GM13976 (cell line): ENCODE results near the gene ATP7B.

ENCODE experiments used
- DNase-seq: peaks from one replicate; pipeline ENCODE4 v3.0.0; 2012; ENCODE audit warnings: low spot score
- in situ Hi-C: fragments of 300-500 bp; cut with MboI; formaldehyde crosslinking; loops from one replicate; pipeline ENCODE4 v1.12.0; 2022; ENCODE audit warnings: low sequenced_read_pairs, mixed read lengths, inconsistent platforms; ENCODE audit not compliant: unreplicated experiment
- TF ChIP-seq, protein P1 (sequence below): IDR thresholded peaks from 2 replicates; pipeline ENCODE4 v1.5.1; 2012; ENCODE audit warnings: borderline replicate concordance, mild to moderate bottlenecking; ENCODE audit not compliant: insufficient read depth; ENCODE audit errors: extremely low read depth, missing control alignments, control extremely low read depth

Gene ATP7B

DNA sequence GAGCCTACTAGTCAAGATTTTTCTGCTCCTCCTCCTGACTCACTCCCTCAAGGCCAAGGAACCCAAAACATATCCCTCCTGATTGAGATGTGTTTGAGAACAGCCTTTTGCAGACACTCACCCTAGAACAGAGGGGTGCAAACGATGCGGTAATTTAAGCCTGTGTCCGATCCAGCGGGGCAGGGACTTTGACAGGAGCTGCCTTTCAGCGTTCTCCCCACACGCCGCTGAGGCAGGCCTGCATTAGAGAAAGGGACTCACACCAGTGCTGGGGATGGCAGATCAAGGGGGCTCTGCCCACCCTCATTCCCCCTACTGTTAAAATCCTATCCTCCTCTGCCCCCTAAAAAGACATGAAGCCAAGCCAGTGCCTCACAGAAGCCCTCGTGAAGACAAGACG lies 79.0 kb downstream of the ATP7B start:
- TF ChIP-seq, protein P1, sequence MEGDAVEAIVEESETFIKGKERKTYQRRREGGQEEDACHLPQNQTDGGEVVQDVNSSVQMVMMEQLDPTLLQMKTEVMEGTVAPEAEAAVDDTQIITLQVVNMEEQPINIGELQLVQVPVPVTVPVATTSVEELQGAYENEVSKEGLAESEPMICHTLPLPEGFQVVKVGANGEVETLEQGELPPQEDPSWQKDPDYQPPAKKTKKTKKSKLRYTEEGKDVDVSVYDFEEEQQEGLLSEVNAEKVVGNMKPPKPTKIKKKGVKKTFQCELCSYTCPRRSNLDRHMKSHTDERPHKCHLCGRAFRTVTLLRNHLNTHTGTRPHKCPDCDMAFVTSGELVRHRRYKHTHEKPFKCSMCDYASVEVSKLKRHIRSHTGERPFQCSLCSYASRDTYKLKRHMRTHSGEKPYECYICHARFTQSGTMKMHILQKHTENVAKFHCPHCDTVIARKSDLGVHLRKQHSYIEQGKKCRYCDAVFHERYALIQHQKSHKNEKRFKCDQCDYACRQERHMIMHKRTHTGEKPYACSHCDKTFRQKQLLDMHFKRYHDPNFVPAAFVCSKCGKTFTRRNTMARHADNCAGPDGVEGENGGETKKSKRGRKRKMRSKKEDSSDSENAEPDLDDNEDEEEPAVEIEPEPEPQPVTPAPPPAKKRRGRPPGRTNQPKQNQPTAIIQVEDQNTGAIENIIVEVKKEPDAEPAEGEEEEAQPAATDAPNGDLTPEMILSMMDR = no peak
- no peak for DNase-seq
- in situ Hi-C loops = no loop called here

DNA sequence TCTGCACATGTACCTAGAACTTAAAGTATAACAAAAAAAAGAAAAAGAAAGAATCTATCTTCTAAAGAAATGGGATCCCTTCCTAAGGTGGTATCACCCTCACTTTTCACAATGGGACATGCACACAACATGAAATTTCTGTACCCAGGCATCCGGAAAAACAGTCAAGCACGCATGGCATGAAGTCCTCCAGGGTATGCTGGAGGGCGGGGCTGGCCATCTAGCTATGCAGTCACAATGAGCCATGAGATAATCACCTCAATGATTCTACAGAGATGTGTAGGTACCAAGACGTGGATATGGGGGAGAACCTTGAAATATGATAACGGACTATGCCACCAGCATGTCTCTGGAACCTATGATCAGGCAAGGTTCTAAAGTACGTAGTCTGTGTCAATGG lies 79.6 kb downstream of the ATP7B start:
- TF ChIP-seq, protein P1 = no peak
- DNase-seq = no peak
- in situ Hi-C loops = no loop called here

DNA sequence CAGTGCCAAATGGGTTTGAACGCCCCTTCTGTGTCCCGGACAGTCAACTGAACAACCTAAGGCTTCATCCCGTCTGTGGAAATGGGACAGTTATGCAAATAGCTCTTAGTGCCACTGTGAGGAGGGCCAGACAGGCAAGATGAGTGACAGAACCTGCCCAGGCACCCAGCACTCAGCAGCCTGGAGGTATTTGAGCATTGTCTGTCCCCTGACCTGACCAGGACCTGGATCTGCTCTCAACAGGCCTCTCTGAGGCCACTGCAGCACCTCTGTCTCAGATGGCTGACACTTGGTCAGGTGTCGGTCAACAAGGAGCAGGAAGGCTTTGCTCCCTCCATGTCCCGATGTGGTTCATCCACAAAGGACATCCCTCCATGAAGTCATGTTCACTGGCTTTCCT lies 81.6 kb downstream of the ATP7B start:
- TF ChIP-seq, protein P1 = no peak
- no peak for DNase-seq
- in situ Hi-C loops = no loop called here

DNA sequence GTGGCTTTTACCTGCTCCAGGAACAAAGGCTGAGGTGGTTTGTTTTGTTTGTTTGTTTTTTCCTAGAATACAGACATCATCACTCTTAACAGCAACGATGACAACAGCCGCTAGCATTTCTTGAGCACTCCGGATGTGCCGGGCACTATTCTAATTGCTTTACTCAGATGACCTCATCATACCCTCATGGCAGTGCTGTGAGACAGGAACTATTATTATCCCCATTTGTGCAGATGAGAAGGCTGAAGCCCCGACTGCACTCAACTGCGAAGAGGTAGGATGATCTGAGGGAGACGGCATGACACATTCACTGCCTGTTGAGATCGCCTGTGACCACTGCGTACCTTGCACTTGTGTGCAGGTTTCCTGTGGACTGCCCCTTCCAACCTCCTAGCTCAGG lies 83.0 kb downstream of the ATP7B start:
- TF ChIP-seq, protein P1 = no peak
- in situ Hi-C loops = no loop called here
- no peak for DNase-seq

DNA sequence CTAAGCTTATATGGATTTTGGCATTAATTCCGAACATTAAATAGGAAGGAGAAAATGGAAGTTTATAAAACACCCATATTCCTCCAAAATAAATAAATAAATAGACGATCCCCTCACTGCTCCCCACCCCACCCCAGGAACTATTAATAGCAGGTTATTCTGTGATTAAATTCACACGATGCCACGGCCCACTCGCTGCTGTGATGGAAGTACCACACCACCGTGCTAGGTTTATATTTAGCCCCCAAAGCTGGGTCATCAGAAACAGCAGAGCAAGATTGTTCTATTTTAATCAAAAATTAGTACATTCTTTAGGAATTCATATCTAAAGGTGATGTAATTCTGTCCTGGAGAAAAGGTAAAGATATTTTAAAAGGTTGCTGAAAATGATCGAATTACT lies 84.1 kb downstream of the ATP7B start:
- in situ Hi-C loops = no loop called here
- TF ChIP-seq, protein P1 = no peak
- no peak for DNase-seq

DNA sequence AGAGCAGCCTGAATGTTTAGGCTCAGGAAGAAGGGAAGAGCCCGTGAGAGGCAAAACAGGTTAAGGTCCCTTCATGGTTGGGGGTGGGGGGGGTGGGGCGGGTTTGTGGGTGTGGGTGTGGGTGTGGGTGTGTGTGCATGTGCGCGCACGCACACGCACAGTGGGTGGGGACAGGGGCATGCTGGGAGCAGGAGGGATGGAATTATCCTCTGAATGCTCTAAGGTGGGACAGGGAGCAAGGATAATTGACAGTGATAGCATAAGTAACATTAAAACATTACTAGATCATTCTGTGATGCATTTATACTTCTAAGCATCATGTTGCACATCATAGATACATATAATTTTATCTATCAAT lies 84.7 kb downstream of the ATP7B start:
- DNase-seq = no peak
- TF ChIP-seq, protein P1 = no peak
- in situ Hi-C loops = no loop called here
